Stimulated activated effector memory CD8-positive, alpha-beta T cell treated with anti-CD3 and anti-CD28 coated beads, Interleukin-12 subunit alpha, Interleukin-12 subunit beta, amount 100 ng/mL, for 72 hours (primary cell): Measurements from ENCODE around the gene ACOXL.

Experiments used
- ATAC-seq: fragments of 150-1000 bp; cut with Tn5 transposase; 2 replicates; pipeline ENCODE4 v1.10.0; 2021
- DNase-seq, 2 donors: peaks; one replicate each; pipeline ENCODE4 v3.0.0; 2021 to 2022; ENCODE audit warnings: low spot score in 2 of 2
- H3K27ac Mint-ChIP-seq: one replicate; pipeline ENCODE4 v1.8.0; 2022; ENCODE audit warnings: mild to moderate bottlenecking, mixed read lengths
- H3K36me3 Mint-ChIP-seq: one replicate; pipeline ENCODE4 v1.8.0; 2022; ENCODE audit warnings: mild to moderate bottlenecking, mixed read lengths
- H3K4me1 Mint-ChIP-seq: one replicate; pipeline ENCODE4 v1.8.0; 2022; ENCODE audit warnings: mixed read lengths
- H3K4me3 Mint-ChIP-seq: one replicate; pipeline ENCODE4 v1.8.0; 2022; ENCODE audit warnings: mild to moderate bottlenecking, mixed read lengths
- H3K9me3 Mint-ChIP-seq: one replicate; pipeline ENCODE4 v1.8.0; 2022; ENCODE audit warnings: mixed read lengths

The ACOXL gene

DNA sequence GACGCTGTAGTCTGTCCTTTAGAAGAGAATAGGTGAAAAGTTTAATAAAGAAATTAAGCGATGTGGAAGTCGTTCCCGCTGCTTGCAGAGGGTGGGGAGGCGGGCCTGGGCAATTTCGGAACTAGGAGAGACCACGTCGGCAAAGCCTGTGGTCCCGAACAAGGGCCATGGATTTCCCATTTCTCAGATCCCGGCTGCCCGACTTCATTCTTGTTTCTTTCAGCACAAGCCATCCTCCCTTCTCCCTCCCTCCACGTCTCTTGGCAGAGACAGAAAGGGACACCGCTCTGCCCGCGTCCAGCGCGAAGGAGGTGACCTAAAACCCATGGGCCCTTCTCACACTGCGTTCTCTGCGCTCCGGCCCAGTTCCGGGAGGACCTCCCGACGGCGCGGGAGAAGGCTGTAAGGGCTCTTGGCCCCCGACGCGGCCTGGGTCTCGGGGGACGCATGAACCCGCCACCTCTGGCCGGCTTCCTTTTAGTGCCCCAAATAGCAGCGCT, 386.2 kb downstream of the ACOXL start:
- Mint-ChIP-seq H3K9me3 (no peaks in the 10 kb centered on the region), H3K4me3 (peak overlapping the region; percentile 93), H3K36me3 (peaks cover 60% of the 10 kb centered on the region), H3K4me1 (peaks cover 66% of the 10 kb centered on the region), H3K27ac (peak overlapping the region; percentile 72)
- ATAC-seq (no peak), DNase-seq (no peak)

GRCh38 chr2:111118981-111119821, 386.8 kb downstream of the ACOXL start:
- DNase-seq = peak; percentile 32 to 67
- Mint-ChIP-seq H3K4me3 (peak overlapping the region; percentile 93), H3K4me1 (peaks cover 66% of the 10 kb centered on the region), H3K36me3 (peaks cover 67% of the 10 kb centered on the region), H3K9me3 (no peaks in the 10 kb centered on the region), H3K27ac (peak overlapping the region; percentile 72)
- no peak for ATAC-seq

DNA sequence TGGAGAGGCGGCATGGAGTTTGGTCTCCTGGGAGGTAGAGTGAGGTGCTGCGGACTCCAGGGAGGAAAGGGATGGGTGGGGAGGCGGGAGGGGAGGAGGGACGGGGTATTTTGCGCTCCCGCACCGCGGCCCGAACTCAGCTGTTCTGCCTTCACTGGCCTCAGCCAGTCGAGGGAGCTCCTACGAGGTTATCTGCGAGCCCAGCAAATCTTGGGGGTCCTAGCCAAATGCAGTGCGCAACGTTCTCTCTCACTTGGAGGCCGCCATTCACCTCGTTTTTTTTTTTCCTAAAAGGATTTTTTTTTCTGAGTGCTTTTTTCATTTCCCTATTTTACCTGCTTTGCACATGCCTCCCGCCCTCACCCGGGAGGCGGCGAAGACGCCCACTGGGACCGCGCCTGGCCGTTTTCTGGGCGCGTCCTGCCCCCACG, 387.5 kb downstream of the ACOXL start:
- Mint-ChIP-seq H3K36me3 (peaks cover 73% of the 10 kb centered on the region), H3K4me3 (peak overlapping the region; percentile 93), H3K27ac (peak overlapping the region; percentile 10), H3K4me1 (peaks cover 66% of the 10 kb centered on the region), H3K9me3 (no peaks in the 10 kb centered on the region)
- DNase-seq (no peak), ATAC-seq (no peak)

GRCh38 chr2:111120253-111121027, 388.1 kb downstream of the ACOXL start, which contains the start of gene BCL2L11:
Gene BCL2L11 (plus strand): TSS chr2:111120914. CDS start chr2:111123746, 2,832 bp downstream.
- ATAC-seq (peak; percentile 73), DNase-seq (peak; percentile 93 to 94)
- H3K27ac Mint-ChIP-seq = peak within 1 kb of the TSS; percentile 88
- peak within 1 kb of the TSS; percentile 93 for H3K4me3 Mint-ChIP-seq
- no peaks in the 10 kb centered on the region for H3K9me3 Mint-ChIP-seq
- H3K36me3 Mint-ChIP-seq = peaks cover 79% of the 10 kb centered on the region
- peaks cover 64% of the 10 kb centered on the region for H3K4me1 Mint-ChIP-seq

DNA sequence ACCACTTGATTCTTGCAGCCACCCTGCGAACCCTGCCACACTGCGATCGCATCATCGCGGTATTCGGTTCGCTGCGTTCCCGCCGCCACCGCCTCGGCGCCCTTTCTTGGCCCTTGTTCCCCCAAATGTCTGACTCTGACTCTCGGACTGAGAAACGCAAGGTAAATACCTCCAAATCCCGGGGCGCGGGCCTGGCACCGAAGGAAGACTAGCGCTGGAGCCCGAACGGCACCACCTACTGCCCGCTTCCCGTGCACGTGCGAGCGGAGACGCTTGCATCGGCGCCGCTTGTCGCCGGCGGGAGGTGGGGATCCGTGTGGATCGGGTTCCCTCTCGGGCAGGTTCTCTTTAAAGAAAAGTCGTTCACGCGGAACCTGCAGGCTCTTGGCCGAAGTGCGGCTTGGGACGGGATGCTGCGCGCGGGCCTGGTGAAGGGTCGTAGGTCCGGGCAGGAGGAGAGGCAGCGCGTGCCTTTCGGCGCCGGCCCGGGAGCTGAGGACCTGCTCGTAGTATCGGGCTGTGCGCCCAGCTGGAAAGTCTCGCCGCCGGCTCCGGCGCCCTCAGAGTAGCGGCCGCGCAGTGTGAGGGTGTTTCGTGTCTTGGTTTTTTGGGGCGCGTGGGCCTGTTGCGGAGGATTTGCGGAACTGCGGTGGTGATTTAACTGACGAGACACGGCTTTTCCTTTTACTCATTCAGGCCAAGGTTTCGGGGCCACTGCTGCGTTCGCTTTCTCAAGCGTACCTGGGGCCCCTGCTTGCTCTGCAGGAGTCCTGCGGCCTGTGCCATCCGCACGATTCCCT, 388.9 kb downstream of the ACOXL start:
- ATAC-seq (peak; percentile 4), DNase-seq (peak; percentile 53 to 83)
- peak overlapping the region; percentile 93 for H3K4me3 Mint-ChIP-seq
- peaks cover 79% of the 10 kb centered on the region for H3K36me3 Mint-ChIP-seq
- peak overlapping the region; percentile 88 for H3K27ac Mint-ChIP-seq
- H3K9me3 Mint-ChIP-seq = no peaks in the 10 kb centered on the region
- peaks cover 60% of the 10 kb centered on the region for H3K4me1 Mint-ChIP-seq

GRCh38 chr2:111121828-111122630, 389.7 kb downstream of the ACOXL start:
- ATAC-seq = peak; percentile 68
- peak; percentile 77 to 91 for DNase-seq
- peaks cover 79% of the 10 kb centered on the region for H3K36me3 Mint-ChIP-seq
- peak overlapping the region; percentile 93 for H3K4me3 Mint-ChIP-seq
- H3K27ac Mint-ChIP-seq = peak overlapping the region; percentile 88
- H3K9me3 Mint-ChIP-seq = no peaks in the 10 kb centered on the region
- peaks cover 60% of the 10 kb centered on the region for H3K4me1 Mint-ChIP-seq

GRCh38 chr2:111122631-111123421, 390.5 kb downstream of the ACOXL start:
- peaks cover 84% of the 10 kb centered on the region for H3K36me3 Mint-ChIP-seq
- ATAC-seq = peak; percentile 11
- H3K9me3 Mint-ChIP-seq = no peaks in the 10 kb centered on the region
- H3K27ac Mint-ChIP-seq = peak overlapping the region; percentile 52
- peaks cover 58% of the 10 kb centered on the region for H3K4me1 Mint-ChIP-seq
- H3K4me3 Mint-ChIP-seq = peak overlapping the region; percentile 93
- DNase-seq = peak; percentile 25 to 74

GRCh38 chr2:111123751-111124150, 391.4 kb downstream of the ACOXL start:
- Mint-ChIP-seq H3K9me3 (no peaks in the 10 kb centered on the region), H3K27ac (no peak overlapping the region), H3K4me1 (peaks cover 58% of the 10 kb centered on the region), H3K4me3 (peak overlapping the region; percentile 93), H3K36me3 (peaks cover 85% of the 10 kb centered on the region)
- DNase-seq = no peak
- ATAC-seq = no peak

DNA sequence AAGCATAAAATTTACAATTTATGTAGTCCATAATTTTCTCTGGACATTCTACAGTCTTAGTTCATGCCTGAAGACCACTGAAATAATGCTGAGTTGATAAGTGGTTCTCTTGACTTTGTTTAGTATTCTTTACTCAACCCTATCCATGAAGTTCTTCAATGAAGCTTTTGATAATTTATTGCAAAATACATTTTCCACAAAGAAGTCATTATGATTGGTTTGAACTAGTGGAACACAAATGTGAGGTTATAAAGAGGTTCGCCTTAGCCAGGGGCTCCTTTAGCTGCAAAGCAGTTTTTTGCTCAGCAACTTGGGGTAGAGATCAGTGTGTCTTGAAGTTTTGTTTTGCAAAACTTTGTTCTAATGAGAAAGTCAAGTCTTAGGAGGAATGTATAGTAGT, 394.2 kb downstream of the ACOXL start:
- Mint-ChIP-seq H3K4me1 (peaks cover 42% of the 10 kb centered on the region), H3K36me3 (peaks cover 97% of the 10 kb centered on the region), H3K9me3 (no peaks in the 10 kb centered on the region), H3K27ac (no peak overlapping the region), H3K4me3 (no peak overlapping the region)
- DNase-seq = no peak
- no peak for ATAC-seq

GRCh38 chr2:111127351-111127750, 395.0 kb downstream of the ACOXL start:
- Mint-ChIP-seq H3K4me1 (peaks cover 43% of the 10 kb centered on the region), H3K4me3 (no peak overlapping the region), H3K36me3 (peaks cover 97% of the 10 kb centered on the region), H3K27ac (no peak overlapping the region), H3K9me3 (no peaks in the 10 kb centered on the region)
- ATAC-seq = no peak
- no peak for DNase-seq

DNA sequence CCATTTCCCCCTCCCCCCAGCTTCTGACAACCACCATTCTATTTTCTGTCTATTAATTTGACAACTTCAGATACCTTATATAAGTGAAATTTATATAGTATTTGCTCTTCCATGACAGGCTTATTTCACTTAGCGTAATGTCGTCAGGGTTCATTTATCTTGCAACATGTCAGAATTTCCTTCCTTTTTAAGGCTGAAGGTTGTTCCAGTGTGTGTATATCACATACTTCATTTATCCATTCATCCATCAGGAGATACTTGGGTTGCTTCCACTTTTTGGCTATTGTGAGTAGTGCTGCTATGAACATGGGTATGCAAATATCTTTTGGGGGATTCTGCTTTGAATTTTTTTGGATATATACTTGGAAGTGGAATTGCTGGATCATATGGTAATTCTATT, 395.7 kb downstream of the ACOXL start:
- H3K27ac Mint-ChIP-seq = no peak overlapping the region
- DNase-seq = no peak
- peaks cover 41% of the 10 kb centered on the region for H3K4me1 Mint-ChIP-seq
- H3K36me3 Mint-ChIP-seq = peaks cover 94% of the 10 kb centered on the region
- no peak for ATAC-seq
- H3K4me3 Mint-ChIP-seq = no peak overlapping the region
- no peaks in the 10 kb centered on the region for H3K9me3 Mint-ChIP-seq

GRCh38 chr2:111133603-111134002, 401.2 kb downstream of the ACOXL start:
- DNase-seq = no peak
- H3K4me3 Mint-ChIP-seq = no peak overlapping the region
- H3K9me3 Mint-ChIP-seq = no peaks in the 10 kb centered on the region
- H3K4me1 Mint-ChIP-seq = peaks cover 56% of the 10 kb centered on the region
- ATAC-seq = no peak
- H3K36me3 Mint-ChIP-seq = peaks cover 94% of the 10 kb centered on the region
- no peak overlapping the region for H3K27ac Mint-ChIP-seq

DNA sequence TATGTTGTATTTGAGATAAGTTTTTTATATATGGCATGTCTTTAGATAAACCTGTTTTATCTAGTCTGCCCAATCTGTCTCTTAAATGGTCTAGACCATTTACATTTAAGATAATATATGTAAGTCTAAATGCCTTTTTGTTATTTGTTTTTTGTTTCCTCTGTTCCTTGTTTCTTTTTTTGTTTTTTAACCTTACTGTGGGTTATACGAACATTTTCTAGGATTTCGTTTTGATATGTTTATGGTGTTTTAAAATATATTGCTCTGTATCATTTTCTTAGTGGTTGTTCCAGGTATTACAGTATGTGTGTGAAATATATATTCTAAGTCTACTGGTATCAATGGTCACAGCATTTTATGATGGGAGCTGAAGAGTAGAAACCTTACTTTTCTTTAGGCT, 401.7 kb downstream of the ACOXL start:
- no peak overlapping the region for H3K4me3 Mint-ChIP-seq
- H3K9me3 Mint-ChIP-seq = no peaks in the 10 kb centered on the region
- peaks cover 51% of the 10 kb centered on the region for H3K4me1 Mint-ChIP-seq
- DNase-seq (no peak), ATAC-seq (no peak)
- peaks cover 94% of the 10 kb centered on the region for H3K36me3 Mint-ChIP-seq
- no peak overlapping the region for H3K27ac Mint-ChIP-seq
